Measurements from ENCODE around the gene CAMTA1.
"Not testable (repeated sequence)": the region's sequence is repeated elsewhere in the genome, so short reads cannot be mapped to it uniquely, and the experiment has no call there.

The CAMTA1 gene

GRCh38 chr1:6835139-6835538 is 49.9 kb downstream of the CAMTA1 start:
- no peak for TF ChIP-seq CTCF (IDR thresholded peaks at IDR 0.05; ENCODE audit: insufficient read depth, low read depth, low read length, missing control alignments)
- no peak overlapping the region for H3K4me3 ChIP-seq (ENCODE audit: low read length)
- DNase-seq (ENCODE audit: low read depth) = no peak

DNA sequence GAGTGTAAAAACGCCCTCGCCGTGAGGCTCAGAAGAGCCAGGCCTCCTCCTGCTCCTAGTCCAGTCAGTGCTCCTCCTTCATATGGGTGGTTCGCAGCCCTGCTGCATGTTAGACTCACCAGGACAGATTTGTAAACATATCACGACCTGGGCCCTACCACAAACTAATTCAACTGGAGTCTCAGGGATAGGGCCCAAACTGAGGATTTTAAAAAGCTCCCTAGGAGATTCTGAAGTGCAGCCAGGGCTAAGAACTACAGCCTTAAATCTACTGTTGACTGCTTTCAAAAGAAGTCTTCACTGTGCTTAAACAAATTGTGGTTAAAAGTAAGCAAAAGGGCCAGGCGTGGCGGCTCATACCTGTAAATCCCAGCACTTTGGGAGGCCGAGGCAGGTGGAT is 57.0 kb downstream of the CAMTA1 start:
- no peak for DNase-seq (ENCODE audit: low read depth)
- no peak for TF ChIP-seq CTCF (IDR thresholded peaks at IDR 0.05; ENCODE audit: insufficient read depth, low read depth, low read length, missing control alignments)
- H3K4me3 ChIP-seq (ENCODE audit: low read length) = no peak overlapping the region

GRCh38 chr1:6845786-6846185 is 60.5 kb downstream of the CAMTA1 start:
- H3K4me3 ChIP-seq (ENCODE audit: low read length); DNase-seq (ENCODE audit: low read depth): not testable (repeated sequence)

DNA sequence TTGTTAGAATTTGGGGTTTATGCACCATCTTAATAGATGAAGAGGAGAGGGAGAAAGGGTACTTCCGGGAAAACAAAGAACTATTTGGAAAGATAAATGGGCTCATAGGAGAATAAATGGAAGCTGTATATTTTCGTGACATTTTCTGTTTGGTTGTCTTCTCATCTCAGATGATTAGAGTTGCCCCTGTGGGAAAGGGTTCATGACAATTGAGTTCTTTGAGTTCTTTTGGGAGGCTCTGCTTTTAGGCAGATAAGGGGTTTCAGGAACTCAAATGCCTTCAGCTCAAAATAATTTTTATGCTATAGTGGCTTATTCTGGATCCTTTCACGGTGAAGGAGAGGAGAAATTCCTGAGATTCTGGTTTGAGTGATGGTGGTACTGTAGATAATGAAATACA is 63.6 kb downstream of the CAMTA1 start:
- H3K4me3 ChIP-seq (ENCODE audit: low read length) = no peak overlapping the region
- TF ChIP-seq CTCF (IDR thresholded peaks at IDR 0.05; ENCODE audit: insufficient read depth, low read depth, low read length, missing control alignments) = no peak
- no peak for DNase-seq (ENCODE audit: low read depth)

- no peak for DNase-seq (ENCODE audit: low read depth)
- no peak overlapping the region for H3K4me3 ChIP-seq (ENCODE audit: low read length)
- no peak for TF ChIP-seq CTCF (IDR thresholded peaks at IDR 0.05; ENCODE audit: insufficient read depth, low read depth, low read length, missing control alignments)
Measured at GRCh38 chr1:6850537-6850936, 65.3 kb downstream of the CAMTA1 start.

GRCh38 chr1:6852136-6852890 is 67.1 kb downstream of the CAMTA1 start:
- H3K4me3 ChIP-seq (ENCODE audit: low read length) = no peak overlapping the region
- TF ChIP-seq CTCF (IDR thresholded peaks at IDR 0.05; ENCODE audit: insufficient read depth, low read depth, low read length, missing control alignments) = no peak

GRCh38 chr1:6854166-6854565 is 68.9 kb downstream of the CAMTA1 start:
- no peak overlapping the region for H3K4me3 ChIP-seq (ENCODE audit: low read length)
- DNase-seq (ENCODE audit: low read depth) = peak; percentile 89
- TF ChIP-seq CTCF (IDR thresholded peaks at IDR 0.05; ENCODE audit: insufficient read depth, low read depth, low read length, missing control alignments) = no peak

More at GRCh38 chr1:6852136-6852890, 67.1 kb downstream of the CAMTA1 start:
- peak; percentile 52 for DNase-seq (ENCODE audit: low read depth)

Measured in epithelial cell of esophagus (primary cell).